Diencephalon (tissue), 1 donor: Measurements from ENCODE around the gene PPAT. TPM values are rescaled to one million over a fixed set of nuclear protein-coding genes. Genes with fewer than 3 reads are reported as not detected.

Experiments
- total RNA-seq: library from RNA; depleted of rRNA; stranded (reverse); fragments of >200 nt; gene quantifications from one replicate; pipeline ENCODE4 v1.2.3, GENCODE V29; 2014

PPAT gene
- 24.2 TPM for total RNA-seq

GRCh38 chr4:56435140-56435926 lies at the start of gene PPAT:
PPAT (minus strand) TSS chr4:56435615; CDS start chr4:56435477, 138 bp downstream.

GRCh38 chr4:56467284-56468096 lies 32.1 kb upstream of the PPAT start, which contains the start of gene SRP72:
SRP72 (plus strand) TSS chr4:56467617; CDS start chr4:56467636, 19 bp downstream.

GRCh38 chr4:56387023-56388001 lies 48.1 kb downstream of the PPAT start, which contains the start of gene AASDH:
AASDH (minus strand) TSS chr4:56387491; CDS start chr4:56384299, 3,192 bp downstream.

Other genes with a start within 250 kb of the PPAT start
- gene AASDH, start 48.1 kb downstream of the PPAT start, total RNA-seq, result 26.8 TPM
- 21.5 TPM for gene PAICS, start 645 bp upstream of the PPAT start, total RNA-seq
- 54.4 TPM for gene SRP72, start 32.0 kb upstream of the PPAT start, total RNA-seq
- 2.1 TPM for gene ARL9, start 70.2 kb upstream of the PPAT start, total RNA-seq
- 65.7 TPM for gene HOPX, start 245.7 kb upstream of the PPAT start, total RNA-seq